RWPE1 (cell line): ENCODE measurements around the gene CPN2.

Experiments
- CTCF ChIA-PET: fragments of 350-600 bp; sonication (Branson Sonifier 250); formaldehyde crosslinking; extraction: SDS; loops from one replicate; lab custom pipeline; 2021; lab: Yijun Ruan, JAX
- POLR2A ChIA-PET: fragments of 400-600 bp; formaldehyde crosslinking; extraction: SDS; loops from one replicate; lab custom pipeline; 2020; ENCODE audit warnings: antibody characterized with exemption; ENCODE audit not compliant: low non-redundant PET; lab: Yijun Ruan, JAX
- DNase-seq: peaks from one replicate; pipeline ENCODE4 v3.0.0; 2012; ENCODE audit warnings: low spot score
- H3K27ac ChIP-seq: fragments of 450-650 bp; 2 replicates; pipeline ENCODE4 v1.5.1; 2017
- TF ChIP-seq, protein P1 (sequence below): fragments of 450-650 bp; conservative IDR thresholded peaks from 2 replicates; pipeline ENCODE4 v1.5.1; 2017; ENCODE audit warnings: low read depth, mild to moderate bottlenecking

CPN2 gene

DNA sequence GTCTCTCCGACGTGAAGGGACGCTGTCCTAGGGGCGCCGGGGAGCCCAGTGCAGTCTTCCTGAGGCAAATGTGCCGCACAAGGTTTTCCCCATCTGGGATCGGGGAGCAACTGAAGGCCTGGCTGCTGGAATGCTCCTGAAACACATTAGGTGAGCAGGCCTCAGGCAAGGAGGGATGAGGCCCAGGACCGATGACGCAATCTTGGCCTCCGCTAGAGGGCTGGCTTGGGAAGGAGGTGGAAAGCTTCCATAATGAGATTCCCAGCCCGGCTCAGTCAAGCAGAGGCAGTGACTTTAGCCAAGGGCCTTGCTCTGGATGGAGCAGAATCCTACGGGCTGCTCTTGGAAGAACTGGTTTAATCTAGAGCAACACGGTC, 50.8 kb downstream of the CPN2 start:
- CTCF ChIA-PET = interaction anchor here (0.5 to 1.4 kb wide), 3 partner anchors 15 to 684 kb away, joined by 3 read pairs; no protein-coding TSS in a partner anchor
- TF ChIP-seq, protein P1, sequence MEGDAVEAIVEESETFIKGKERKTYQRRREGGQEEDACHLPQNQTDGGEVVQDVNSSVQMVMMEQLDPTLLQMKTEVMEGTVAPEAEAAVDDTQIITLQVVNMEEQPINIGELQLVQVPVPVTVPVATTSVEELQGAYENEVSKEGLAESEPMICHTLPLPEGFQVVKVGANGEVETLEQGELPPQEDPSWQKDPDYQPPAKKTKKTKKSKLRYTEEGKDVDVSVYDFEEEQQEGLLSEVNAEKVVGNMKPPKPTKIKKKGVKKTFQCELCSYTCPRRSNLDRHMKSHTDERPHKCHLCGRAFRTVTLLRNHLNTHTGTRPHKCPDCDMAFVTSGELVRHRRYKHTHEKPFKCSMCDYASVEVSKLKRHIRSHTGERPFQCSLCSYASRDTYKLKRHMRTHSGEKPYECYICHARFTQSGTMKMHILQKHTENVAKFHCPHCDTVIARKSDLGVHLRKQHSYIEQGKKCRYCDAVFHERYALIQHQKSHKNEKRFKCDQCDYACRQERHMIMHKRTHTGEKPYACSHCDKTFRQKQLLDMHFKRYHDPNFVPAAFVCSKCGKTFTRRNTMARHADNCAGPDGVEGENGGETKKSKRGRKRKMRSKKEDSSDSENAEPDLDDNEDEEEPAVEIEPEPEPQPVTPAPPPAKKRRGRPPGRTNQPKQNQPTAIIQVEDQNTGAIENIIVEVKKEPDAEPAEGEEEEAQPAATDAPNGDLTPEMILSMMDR = no peak
- H3K27ac ChIP-seq = peak overlapping the region; percentile 54
- DNase-seq = peak; percentile 49
- POLR2A ChIA-PET = no interaction called here

DNA sequence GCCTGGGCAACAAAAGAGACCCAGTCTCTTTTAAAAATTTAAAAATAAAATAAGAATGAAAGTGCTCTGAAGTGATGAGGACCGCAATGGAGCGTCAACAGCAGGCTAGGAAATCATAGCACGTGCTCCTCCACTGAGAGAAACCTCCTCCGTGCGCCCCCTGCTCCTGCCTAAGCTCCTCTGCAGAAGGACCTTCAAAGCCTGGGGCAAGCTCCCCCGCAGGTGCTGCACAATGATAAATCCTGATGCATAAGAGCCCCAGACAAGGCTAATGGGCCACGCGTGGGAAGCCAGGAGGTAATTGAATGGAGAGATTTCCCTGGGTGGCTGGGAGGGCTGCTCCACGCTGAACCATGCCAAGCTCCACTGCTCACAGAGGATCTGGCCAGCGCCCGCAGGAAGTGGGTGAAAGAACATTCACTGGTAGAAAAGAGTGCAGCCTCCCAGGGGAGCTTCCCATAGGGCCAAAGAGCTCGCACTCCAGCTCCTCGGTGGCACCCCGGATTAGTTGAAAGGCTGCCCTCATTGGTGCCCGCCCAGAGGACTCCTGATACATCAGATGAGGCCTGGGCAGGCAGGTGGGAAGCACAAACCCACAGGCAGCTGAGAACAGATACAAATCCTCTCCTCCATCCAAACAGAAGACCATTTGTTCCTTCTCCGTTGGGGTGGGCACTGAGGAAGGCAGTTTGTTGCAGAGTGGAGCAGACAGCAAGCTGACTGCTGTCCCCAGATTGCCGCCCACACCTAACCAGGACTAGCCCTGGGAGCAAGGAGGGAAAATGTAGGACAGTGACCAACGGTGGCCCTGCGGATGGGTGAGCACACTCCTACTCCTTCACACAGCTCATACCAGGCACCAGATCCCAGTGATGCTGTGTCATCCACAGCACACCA, 52.5 kb downstream of the CPN2 start:
- ChIA-PET POLR2A (no interaction called here), CTCF (interaction anchor here (1.0 kb wide), 1 partner anchor 12 kb away, joined by 3 read pairs; no protein-coding TSS in a partner anchor)
- TF ChIP-seq, protein P1 = no peak
- H3K27ac ChIP-seq = peak overlapping the region; percentile 26
- no peak for DNase-seq

DNA sequence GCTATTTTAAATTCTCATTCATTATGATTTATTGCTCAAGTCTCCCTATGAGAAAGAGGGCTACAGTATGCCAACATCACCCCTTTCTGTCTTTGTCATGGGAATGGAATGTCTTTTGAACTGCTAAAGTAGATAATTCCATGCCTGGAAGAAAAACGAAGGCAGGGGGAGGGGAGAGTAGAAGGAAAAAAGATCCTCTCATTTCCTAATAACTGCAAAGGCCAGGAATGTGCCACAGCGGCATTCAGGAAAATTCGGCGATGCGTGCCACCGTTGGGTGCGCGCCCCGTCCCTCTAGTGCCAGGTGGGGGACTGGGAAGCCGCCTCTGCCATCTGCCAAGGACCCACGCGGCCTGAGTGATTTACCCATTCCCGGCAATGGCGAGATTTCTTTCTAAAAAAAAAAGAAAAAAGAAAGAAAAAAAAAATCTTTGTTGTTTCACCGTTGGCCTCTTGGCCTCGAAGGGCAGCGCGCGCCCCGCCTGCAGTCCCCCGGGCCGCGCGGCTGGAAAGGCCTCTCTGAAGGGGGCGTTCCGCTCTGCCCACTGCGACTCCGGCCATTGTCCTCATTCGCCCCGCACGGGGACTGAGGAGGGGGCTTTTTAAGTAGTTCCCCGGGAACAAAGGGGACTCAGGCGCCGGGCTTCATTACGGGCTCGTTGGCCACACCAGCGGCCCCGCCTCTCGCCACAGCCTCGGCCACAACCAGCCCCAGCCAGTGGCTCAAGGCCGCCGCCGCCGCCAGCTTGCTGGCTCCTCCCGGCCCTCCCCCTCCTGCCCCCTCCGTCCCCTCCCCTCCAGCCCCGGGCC, 54.5 kb downstream of the CPN2 start:
- ChIA-PET POLR2A (no interaction called here), CTCF (interaction anchor here (0.8 kb wide), 1 partner anchor 79 kb away, joined by 3 read pairs; no protein-coding TSS in a partner anchor)
- peak; percentile 92 for DNase-seq
- peak overlapping the region; percentile 93 for H3K27ac ChIP-seq
- TF ChIP-seq, protein P1 = no peak

DNA sequence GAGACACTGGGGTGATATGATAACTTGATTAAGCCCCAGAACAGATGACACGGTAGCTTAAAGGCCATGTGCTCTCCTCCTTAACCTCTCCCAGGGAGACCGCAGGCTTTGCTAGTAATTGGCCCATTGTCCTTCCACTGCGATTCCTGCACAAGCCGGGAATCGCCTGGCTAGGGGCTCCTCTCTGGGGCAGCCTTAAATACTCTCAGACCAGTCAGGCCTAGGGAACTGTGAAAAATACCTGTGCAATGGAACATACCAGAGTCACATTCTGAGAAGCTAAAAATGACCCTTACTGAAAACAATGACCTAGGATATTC, 56.3 kb downstream of the CPN2 start:
- ChIA-PET POLR2A (no interaction called here), CTCF (interaction anchor here (0.8 kb wide), 1 partner anchor 21 kb away, joined by 5 read pairs; no protein-coding TSS in a partner anchor)
- TF ChIP-seq, protein P1 = no peak
- no peak for DNase-seq
- no peak overlapping the region for H3K27ac ChIP-seq

DNA sequence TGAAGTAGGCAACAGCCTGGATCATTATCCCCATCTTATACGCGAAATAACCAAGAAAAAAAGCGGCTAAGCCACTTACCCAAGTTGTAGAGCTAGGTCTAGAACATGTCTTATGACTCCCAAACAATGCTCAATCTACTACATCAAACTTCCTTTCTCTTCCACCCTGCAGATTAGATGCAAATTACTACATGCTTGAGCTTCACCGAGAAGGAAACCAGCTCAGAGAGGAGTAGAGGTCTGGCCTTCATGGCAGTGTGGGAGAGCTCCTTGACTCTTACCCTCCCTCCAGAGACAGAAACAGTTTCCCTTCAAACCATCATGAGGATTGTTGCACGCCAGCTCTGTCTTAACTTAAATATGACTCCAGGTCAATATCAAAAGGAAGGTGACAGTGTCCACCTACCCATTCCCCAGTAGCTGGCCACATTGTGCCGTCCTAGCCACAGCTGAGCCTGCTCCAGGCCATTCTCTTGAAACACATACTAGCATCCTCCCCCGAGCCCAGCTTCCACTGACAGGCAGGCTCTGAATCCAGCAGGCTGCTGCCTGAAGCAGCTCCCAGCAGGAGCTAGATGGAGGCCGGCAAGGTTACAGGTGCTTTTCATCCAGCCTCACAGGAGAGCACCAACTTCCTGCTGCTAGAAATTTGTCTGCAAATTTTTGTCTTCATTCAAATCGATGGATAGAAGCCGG, 56.8 kb downstream of the CPN2 start:
- no peak for DNase-seq
- CTCF ChIA-PET = interaction anchor here (0.8 kb wide), 1 partner anchor 21 kb away, joined by 5 read pairs; no protein-coding TSS in a partner anchor
- TF ChIP-seq, protein P1 = no peak
- POLR2A ChIA-PET = no interaction called here
- H3K27ac ChIP-seq = no peak overlapping the region
